Adipocyte (in vitro differentiated cells): ENCODE results near the gene RARG.
"Not testable (repeated sequence)": the region's sequence is repeated elsewhere in the genome, so short reads cannot be mapped to it uniquely, and the experiment has no call there.

Source experiments
- DNase-seq: peaks from one replicate; pipeline ENCODE4 v3.0.0-alpha.2; 2015; ENCODE audit warnings: low read depth
- H3K27me3 ChIP-seq: replicated peaks from 2 replicates; pipeline ENCODE4 v1.7.0; 2013; ENCODE audit warnings: mild to moderate bottlenecking, low read length, moderate library complexity; ENCODE audit not compliant: control insufficient read depth, insufficient read depth
- H3K36me3 ChIP-seq: 2 replicates; pipeline ENCODE4 v1.7.0; 2013; ENCODE audit warnings: low read length, mild to moderate bottlenecking, moderate library complexity; ENCODE audit not compliant: control insufficient read depth, insufficient read depth, severe bottlenecking
- H3K4me1 ChIP-seq: 2 replicates; pipeline ENCODE4 v1.7.0; 2013; ENCODE audit warnings: mild to moderate bottlenecking, low read length, moderate library complexity; ENCODE audit not compliant: control insufficient read depth, insufficient read depth
- H3K4me3 ChIP-seq: 2 replicates; pipeline ENCODE4 v1.7.0; 2013; ENCODE audit warnings: mild to moderate bottlenecking, low read length, moderate library complexity
- H3K9ac ChIP-seq: 2 replicates; pipeline ENCODE4 v1.7.0; 2013; ENCODE audit warnings: mild to moderate bottlenecking, low read length, moderate library complexity
- H3K9me3 ChIP-seq: 2 replicates; pipeline ENCODE4 v1.7.0; 2013; ENCODE audit warnings: mild to moderate bottlenecking, low read length, moderate library complexity; ENCODE audit not compliant: control insufficient read depth

The RARG gene

GRCh38 chr12:53180931-53181645 is 50.9 kb downstream of the RARG start:
- DNase-seq = peak; percentile 87
- Histone ChIP-seq H3K4me1 (peaks cover 42% of the 10 kb centered on the region), H3K9ac (peak overlapping the region; percentile 96), H3K27me3 (no peaks in the 10 kb centered on the region), H3K4me3 (peak overlapping the region; percentile 88), H3K36me3 (peaks cover 36% of the 10 kb centered on the region), H3K9me3 (no peaks in the 10 kb centered on the region)

- peaks cover 48% of the 10 kb centered on the region for H3K4me1 ChIP-seq
- peak within 1 kb of the TSS; percentile 96 for H3K9ac ChIP-seq
- H3K27me3 ChIP-seq = no peaks in the 10 kb centered on the region
- no peaks in the 10 kb centered on the region for H3K9me3 ChIP-seq
- peaks cover 29% of the 10 kb centered on the region for H3K36me3 ChIP-seq
- peak; percentile 99 for DNase-seq
- H3K4me3 ChIP-seq = peak within 1 kb of the TSS; percentile 88
Measured at GRCh38 chr12:53180220-53180930, 51.6 kb downstream of the RARG start, which contains the start of the genes CSAD and ZNF740. CSAD (minus strand) TSS chr12:53180925; CDS start chr12:53173470, 7,455 bp downstream. ZNF740 (plus strand) TSS chr12:53180722; CDS start chr12:53181984, 1,262 bp downstream.

DNA sequence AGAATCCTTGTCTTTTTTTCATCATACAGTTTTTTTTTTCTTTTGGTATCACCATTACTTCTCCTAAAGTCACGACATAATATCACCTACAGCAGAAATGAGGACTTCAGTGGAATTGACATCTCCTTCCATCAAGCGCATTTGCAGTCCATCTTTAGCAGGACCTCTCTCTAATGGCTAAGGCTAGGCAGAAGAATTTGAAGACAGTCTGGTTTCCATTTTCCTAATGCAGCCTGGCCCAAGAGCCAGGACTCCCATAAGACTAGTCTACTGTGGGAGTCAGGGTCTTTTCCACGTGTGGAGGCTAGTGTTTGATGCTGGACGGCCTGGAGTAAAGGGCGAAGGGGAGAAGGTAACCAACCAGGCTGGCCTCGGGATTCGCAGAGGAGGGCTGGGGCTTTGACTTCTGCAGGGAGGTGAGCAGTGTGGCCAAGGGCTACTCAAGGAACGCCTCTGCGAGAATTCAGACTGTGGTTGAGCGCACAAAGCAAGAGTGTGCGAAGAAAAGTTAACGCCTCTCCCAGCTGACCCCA is 52.3 kb downstream of the RARG start:
- H3K9ac ChIP-seq = peak overlapping the region; percentile 96
- H3K9me3 ChIP-seq = no peaks in the 10 kb centered on the region
- H3K4me1 ChIP-seq = peaks cover 54% of the 10 kb centered on the region
- H3K36me3 ChIP-seq = peaks cover 23% of the 10 kb centered on the region
- no peaks in the 10 kb centered on the region for H3K27me3 ChIP-seq
- DNase-seq = no peak
- peak overlapping the region; percentile 88 for H3K4me3 ChIP-seq

GRCh38 chr12:53178803-53179202 is 53.2 kb downstream of the RARG start:
- Histone ChIP-seq H3K9ac (peak overlapping the region; percentile 96), H3K4me1 (peaks cover 60% of the 10 kb centered on the region), H3K4me3 (peak overlapping the region; percentile 88), H3K36me3 (peaks cover 17% of the 10 kb centered on the region)
- H3K9me3 ChIP-seq, H3K27me3 ChIP-seq, DNase-seq: not testable (repeated sequence)

DNA sequence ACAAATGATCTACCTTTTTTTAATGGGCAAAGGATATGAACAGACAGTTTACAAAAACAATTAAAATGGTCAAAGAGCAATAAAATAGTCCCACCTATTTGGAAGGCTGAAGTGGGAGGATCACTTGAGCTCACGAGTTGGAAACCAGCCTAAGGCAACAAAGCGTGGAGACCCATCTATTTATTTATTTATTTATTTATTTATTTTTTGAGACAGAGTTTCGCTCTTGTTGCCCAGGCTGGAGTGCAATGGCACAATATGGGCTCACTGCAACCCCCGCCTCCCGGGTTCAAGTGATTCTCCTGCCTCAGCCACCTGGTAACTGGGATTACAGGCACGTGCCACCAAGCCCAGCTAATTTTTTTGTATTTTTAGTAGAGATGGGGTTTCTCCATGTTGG is 54.6 kb downstream of the RARG start:
- H3K27me3 ChIP-seq, H3K9me3 ChIP-seq, H3K9ac ChIP-seq, DNase-seq, H3K4me3 ChIP-seq: not testable (repeated sequence)
- H3K36me3 ChIP-seq = peaks cover 24% of the 10 kb centered on the region
- H3K4me1 ChIP-seq = peaks cover 60% of the 10 kb centered on the region

- peaks cover 60% of the 10 kb centered on the region for H3K4me1 ChIP-seq
- H3K27me3 ChIP-seq = no peaks in the 10 kb centered on the region
- H3K4me3 ChIP-seq = no peak overlapping the region
- no peak overlapping the region for H3K9ac ChIP-seq
- H3K36me3 ChIP-seq = peaks cover 24% of the 10 kb centered on the region
- DNase-seq = no peak
- H3K9me3 ChIP-seq = no peaks in the 10 kb centered on the region
Measured at GRCh38 chr12:53176750-53177149, 55.3 kb downstream of the RARG start.

GRCh38 chr12:53174881-53175491 is 57.0 kb downstream of the RARG start:
- H3K36me3 ChIP-seq = peaks cover 41% of the 10 kb centered on the region
- H3K4me3 ChIP-seq = peak overlapping the region; percentile 8
- peaks cover 60% of the 10 kb centered on the region for H3K4me1 ChIP-seq
- no peaks in the 10 kb centered on the region for H3K9me3 ChIP-seq
- H3K9ac ChIP-seq = peak overlapping the region; percentile 28
- H3K27me3 ChIP-seq = no peaks in the 10 kb centered on the region
- DNase-seq = peak; percentile 24

DNA sequence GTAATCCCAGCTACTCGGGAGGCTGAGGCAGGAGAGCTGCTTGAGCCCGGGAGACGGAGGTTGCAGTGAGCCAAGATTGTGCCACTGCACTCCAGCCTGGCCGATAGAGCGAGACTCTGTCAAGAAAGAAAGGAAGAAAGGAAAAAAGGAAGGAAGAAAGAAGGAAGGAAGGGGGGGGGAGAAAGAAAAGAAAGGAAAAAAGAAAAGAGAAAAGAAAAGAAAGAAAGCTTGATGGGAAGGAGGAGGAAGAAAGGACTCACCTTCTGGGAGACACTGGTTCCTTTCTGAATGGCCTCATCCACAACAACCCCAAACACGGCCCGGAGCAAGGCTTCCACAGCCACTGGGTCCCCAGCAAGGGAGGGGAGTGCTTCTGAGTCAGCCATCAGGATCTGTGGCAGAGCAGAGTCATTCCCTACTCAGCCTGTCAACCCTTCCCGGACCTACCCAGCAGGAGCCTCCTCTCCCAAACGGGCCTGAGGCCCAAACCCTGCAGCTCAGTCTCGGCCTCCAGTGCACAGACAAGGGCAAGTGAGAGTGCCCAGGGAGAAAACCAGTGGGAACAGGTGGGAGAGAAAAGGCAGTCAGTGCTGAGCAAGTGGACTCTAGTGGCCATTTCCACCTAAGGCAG is 58.8 kb downstream of the RARG start:
- Histone ChIP-seq H3K27me3 (no peaks in the 10 kb centered on the region), H3K36me3 (peaks cover 54% of the 10 kb centered on the region), H3K9ac (peak overlapping the region; percentile 67), H3K4me1 (peaks cover 43% of the 10 kb centered on the region), H3K4me3 (peak overlapping the region; percentile 37), H3K9me3 (no peaks in the 10 kb centered on the region)
- peak; percentile 50 for DNase-seq

DNA sequence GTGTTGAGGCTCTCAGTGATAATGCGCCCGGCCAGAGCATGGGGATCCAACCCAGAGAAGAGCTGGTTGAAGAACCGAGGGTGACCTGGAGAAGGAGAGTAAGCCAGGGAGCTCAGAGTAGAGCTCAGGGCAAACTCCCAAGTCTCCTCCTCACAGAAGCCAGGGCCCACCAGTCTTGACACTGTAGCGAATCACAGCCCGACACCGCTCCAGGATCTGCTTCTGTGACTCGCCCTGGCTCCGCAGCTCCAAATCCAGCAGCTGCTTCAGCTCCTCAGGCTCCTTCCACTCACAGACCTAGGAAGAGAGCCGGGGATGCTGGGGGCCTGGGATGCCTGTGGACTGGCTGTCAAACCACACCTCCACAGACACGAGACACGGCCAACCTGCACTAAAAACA is 59.7 kb downstream of the RARG start:
- peak overlapping the region; percentile 22 for H3K9ac ChIP-seq
- H3K27me3 ChIP-seq = no peaks in the 10 kb centered on the region
- H3K4me1 ChIP-seq = peaks cover 40% of the 10 kb centered on the region
- DNase-seq = peak; percentile 13
- H3K36me3 ChIP-seq = peaks cover 62% of the 10 kb centered on the region
- H3K4me3 ChIP-seq = no peak overlapping the region
- H3K9me3 ChIP-seq = no peaks in the 10 kb centered on the region

DNA sequence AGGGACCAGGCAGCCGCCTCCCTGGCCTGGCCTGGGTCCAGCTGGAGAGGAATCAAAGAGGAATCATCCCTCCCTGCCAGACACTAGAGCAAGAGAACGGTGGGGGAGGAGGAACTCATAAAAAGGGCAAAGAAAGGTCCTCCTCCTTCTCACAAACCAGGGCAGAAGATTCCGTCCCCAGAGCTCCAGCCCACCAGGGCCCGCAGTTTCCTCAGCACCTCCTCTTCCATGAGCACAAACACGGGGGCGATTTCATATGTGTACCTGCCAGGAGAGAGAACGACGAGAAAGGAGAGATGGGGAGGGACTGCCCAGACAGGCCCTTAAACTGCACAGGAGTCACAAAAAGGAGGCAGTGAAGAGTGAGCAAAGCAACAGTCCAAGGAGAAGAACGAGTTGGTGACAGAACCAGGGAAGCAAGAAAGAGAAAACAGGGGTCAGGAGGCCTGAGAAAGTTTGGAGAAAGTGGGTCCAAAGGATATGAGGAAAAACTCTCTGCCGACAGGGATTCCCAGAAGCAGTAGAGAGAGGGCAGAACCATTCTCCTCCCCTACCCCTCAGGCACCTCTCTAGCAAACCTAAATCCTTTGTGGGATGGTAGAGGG is 60.2 kb downstream of the RARG start:
- Histone ChIP-seq H3K36me3 (peaks cover 62% of the 10 kb centered on the region), H3K27me3 (no peaks in the 10 kb centered on the region), H3K9me3 (no peaks in the 10 kb centered on the region), H3K9ac (peak overlapping the region; percentile 22), H3K4me1 (peaks cover 40% of the 10 kb centered on the region), H3K4me3 (no peak overlapping the region)
- no peak for DNase-seq
